TTC549 (cell line): ENCODE data around the gene FAM163B.
"Not testable (repeated sequence)": the region's sequence is repeated elsewhere in the genome, so short reads cannot be mapped to it uniquely, and the experiment has no call there.

Experiments
- FAIRE-seq: peaks from 2 replicates; lab custom pipeline; 2012; peaks lifted over from hg19 to GRCh38; lab: Jason Lieb, UNC

FAM163B gene

DNA sequence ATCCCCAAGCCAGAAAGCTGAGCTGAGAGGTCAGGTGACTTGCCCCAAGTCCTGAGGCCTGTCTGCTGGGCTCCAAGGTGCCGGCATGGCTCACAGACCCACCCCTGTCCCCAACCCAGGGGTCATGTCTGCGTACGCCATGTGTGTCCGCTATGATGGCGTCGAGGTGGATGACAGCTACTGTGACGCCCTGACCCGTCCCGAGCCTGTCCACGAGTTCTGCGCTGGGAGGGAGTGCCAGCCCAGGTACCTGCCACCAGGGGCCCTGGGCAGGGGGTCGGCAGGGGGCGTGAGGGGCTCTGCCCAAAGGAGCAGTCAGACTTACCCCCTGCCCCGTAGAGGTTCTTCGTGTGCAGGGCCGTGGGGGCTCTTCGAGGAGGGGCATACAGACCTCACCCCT is 42.4 kb downstream of the FAM163B start:
- no peak for FAIRE-seq

DNA sequence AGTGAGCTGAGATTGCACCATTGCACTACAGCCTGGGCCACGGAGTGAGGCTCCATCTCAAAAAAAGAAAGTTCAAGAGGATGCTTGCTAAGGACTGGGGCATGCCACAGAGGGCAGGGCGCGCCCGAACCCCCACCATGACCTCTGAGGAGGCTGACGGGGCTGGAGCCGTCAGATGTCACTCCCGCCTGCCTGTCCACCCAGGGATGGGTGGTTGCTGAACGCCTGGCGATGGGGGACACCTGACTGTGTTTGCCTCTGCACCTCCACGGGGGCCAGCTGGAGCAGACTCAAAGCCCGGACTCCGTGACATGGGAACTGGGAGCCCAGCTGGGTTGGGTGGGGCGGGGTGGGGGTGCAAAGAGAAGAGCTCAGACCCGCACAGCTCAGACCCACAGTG is 42.8 kb downstream of the FAM163B start:
- no peak for FAIRE-seq

DNA sequence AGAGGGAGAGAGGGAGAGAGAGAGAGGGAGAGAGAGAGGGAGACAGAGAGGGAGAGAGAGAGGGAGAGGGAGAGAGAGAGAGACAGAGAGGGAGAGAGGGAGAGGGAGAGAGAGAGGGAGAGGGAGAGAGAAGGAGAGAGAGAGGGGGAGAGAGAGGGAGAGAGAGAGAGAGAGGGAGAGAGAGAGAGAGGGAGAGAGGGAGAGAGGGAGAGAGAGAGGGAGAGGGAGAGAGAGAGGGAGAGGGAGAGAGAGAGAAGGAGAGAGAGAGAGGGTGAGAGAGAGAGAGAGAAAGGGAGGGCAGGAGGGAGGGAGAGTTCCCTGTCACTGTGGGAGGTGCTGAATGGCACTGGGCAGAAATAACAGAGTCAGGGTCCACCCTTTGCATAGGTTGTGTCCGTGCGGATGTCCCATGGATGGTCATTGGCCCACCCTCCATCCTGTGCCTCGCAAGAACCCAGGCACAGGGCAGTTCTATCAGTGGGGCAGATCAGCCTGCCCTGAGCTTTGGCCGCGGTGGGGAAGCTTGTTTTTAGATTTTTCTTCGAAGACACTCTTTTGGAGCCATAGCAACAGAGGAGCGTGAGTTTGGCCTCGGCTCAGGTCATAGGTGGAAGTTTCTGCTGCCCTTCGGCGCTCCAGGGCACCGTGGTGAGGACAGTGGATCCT is 44.6 kb downstream of the FAM163B start:
- FAIRE-seq: no peak

DNA sequence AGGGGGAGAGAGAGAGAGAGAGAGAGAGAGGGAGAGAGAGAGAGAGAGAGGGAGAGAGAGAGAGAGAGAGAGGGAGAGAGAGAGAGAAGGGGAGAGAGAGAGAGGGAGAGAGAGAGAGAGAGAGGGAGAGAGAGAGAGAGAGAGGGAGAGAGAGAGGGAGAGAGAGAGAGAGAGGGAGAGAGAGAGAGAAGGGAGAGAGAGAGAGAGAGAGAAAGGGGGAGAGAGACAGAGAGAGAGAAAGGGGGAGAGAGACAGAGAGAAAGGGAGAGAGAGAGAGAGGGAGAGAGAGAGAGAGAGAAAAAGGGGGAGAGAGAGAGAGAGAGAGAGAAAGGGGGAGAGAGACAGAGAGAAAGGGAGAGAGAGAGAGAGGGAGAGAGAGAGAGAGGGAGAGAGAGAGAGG is 45.4 kb downstream of the FAM163B start:
- FAIRE-seq: not testable (repeated sequence)

DNA sequence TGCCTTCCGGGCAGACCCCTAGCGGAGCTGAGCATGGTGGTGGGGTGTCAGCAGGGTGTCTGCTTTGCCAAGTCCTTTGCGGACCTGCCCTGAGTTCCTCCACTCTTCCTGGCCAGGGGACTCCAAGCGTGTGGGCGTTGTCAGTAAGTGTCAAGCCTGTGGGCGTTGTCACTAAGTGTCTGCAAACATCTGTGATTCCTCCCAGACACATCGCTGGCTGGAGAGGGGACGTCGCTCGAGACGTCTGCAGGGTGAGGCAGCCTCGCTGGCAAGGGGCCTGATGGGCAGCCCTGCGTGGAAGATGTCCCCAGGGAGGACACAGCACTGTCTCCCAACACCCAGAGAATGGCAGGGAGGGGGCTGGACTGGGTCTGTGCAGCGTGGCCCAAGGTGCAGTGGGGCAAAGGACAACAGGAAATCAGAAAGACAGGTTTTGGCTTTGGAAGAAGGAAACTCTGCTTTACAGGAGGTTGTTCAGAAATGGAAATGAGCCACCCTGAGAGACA is 45.8 kb downstream of the FAM163B start:
- no peak for FAIRE-seq

DNA sequence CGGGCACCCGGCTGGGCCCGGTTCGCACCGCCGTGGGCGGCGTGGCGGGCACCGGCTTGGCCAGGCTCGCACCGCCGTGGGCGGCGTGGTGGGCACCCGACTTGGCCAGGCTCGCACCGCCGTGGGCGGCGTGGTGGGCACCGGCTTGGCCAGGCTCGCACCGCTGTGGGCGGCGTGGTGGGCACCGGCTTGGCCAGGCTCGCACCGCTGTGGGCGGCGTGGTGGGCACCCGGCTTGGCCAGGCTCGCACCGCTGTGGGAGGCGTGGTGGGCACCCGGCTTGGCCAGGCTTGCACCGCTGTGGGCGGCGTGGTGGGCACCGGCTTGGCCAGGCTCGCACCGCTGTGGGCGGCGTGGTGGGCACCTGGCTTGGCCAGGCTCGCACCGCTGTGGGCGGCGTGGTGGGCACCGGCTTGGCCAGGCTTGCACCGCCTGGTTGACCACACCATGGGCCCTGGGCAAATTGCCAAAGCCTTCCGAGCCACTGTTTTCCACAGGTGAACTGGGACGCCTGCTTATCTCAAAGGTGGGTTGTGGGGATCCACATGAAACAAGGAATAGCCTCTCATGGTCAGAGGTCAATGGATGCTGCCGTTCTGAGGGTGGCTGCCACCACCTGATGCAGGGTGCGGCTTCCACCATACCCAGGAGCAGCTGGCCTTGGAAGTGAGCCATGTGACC is 46.4 kb downstream of the FAM163B start:
- FAIRE-seq: no peak

DNA sequence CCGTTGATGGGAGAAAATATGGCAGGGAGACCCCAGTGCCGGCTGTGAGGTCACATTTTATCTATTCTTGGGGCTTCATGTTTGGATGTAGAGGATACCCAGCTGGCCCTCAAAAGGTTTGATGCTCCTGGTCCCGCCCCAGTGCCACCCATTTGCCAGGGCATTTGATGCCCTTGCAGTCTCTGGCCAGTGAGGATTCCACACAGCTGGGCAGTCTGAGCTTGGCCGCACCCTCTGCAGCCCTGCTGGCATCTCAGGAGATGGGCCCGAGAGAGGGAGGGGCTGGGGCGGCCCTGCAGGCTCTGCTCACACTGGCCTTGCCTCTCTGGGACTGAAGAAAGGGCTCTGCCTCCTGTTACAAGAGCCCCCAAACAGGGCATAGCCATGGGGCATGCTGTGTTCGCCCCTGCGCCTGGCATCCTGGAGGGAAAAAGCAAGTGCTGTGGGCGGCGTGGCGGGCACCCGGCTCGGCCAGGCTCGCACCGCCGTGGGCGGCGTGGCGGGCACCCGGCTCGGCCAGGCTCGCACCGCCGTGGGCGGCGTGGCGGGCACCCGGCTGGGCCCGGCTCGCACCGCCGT is 47.1 kb downstream of the FAM163B start:
- FAIRE-seq: no peak

DNA sequence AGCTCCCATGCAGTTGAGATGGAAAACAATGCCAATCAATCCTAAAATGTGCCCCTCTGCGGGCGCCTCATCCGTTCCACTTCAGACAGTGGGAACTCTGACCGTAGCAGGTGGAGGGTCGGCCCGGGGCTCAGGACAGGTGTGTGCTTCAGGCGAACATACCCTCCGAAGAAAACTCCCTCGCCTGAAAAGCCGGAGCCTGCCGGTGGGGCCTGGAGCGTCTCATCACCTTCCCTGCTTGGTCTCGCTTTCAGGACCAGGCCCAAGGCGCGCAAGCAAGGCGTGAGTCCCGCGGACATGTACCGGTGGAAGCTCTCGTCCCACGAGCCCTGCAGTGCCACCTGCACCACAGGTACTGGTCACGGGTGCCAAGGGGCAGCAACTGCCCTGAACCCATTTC is 48.2 kb downstream of the FAM163B start:
- no peak for FAIRE-seq

DNA sequence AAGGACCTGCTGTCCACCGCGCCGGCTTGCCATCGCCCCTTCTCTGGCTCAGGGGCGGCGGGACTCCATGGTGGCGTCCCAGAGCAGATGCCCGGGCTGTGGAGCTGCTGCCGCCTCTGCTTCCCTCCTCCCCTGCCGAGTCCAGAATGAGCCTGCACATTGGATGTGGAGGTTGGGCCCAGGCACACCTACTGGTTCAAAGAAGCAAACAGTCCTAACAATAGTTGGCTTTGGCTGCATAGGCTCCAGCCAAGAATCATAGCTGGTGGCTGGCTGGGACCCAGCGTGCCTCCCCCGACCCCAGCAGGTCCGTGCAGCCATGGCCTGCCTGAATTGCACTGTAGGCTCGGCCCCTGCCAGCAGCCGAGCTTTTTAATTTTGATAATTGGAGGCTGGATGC is 48.9 kb downstream of the FAM163B start:
- FAIRE-seq: no peak

DNA sequence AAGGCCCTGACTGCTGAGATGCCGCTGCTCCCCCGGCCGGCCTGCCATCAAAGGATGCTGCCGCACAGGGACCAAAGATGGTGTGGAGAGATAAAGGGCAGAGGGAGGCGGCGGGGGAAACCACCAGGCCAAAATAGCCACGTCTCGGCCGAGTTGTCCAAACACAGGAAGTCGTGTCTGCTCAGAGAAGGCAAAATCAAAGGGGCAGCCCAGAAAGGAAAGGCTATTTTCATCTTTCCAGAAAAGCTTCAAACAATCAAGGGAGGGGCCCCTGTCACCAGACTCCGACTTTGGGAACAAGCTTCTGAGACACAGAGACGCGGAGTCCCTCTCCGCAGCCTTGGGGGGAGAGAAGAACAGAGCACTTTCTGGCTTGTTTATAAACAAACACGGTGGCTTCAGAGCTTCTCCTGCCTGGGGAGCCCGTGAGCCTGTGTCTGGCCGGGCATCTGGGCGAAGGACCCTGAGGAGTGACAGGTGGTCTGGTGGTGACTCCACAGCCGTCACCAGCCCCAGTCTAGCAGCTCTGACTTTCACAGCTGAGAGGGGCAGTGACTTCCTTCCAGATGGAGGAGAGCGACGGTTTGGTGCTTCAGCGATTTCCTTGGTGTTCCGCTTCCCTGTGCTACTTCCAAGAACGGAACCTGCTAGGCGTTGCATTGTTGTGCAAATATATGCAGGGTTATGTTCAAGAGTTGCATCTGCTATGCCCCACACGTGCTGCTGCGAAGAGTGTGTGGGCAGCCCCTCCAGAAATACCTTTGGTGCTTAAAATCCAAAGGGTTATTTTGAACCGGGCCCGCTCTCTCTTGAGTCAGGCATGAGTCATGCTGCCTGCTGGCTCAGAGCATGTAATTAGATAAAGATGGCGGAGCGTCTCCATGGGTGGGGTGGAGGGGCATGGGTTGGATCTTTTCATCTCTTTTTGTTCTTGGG is 50.7 kb downstream of the FAM163B start:
- FAIRE-seq: no peak

DNA sequence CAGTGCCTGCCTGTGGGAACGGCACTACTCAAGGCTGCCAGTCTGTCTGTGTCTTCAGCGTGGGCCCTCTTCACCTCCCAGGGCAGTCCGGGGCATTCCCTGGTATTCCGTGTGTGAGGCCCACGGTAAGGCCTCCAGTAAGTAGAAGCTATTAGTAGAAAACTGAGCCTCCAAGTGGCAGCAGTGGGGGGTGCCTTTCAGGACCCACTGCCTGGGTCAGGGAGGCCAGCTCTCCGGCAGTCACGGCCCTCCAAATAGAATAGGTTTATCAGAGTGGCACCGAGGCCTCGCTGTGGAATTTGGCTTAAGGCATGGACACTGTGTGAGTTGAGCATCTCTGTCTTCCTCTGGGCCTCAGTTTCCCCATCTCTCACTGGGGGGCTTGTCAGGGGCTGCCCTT is 51.6 kb downstream of the FAM163B start:
- no peak for FAIRE-seq

DNA sequence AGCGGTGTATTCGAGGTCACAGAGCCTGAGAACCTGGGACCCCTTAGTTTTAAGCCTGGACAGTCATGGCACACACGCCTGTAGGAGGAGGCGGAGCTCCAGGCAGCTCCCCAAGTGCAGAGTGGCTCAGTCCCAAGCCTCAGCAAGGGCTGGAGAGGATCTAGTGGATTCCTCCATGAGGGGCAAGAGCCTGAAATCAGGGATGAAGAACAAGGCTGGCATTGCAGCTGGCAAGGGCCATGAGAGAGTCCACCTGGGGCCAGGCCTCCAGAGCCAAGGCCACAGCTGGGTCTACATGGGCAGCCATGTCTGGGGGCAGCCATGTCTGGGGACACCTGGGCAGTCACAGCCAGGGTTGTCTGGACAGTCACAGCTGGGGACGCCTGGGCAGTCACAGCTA is 52.8 kb downstream of the FAM163B start:
- FAIRE-seq: no peak

DNA sequence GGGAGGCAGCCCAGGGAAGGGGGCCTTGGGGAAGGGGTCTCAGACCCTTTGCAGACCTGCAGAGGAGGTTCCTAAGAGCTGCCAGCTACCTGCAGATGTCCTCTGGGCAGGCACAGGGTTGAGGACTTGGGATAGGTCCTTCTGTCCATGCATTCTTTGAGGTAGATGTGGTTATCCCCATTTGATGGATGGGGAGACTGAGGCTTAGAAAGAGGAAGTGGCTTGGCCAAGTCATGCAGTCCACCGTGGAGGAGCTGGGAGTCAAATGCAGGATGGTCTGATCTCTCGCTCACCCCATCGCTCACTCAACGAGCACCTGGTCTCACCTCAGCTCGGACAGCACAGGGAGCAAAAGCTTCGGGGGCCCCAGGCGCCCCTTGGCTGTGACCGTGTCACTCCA is 54.5 kb downstream of the FAM163B start:
- no peak for FAIRE-seq

DNA sequence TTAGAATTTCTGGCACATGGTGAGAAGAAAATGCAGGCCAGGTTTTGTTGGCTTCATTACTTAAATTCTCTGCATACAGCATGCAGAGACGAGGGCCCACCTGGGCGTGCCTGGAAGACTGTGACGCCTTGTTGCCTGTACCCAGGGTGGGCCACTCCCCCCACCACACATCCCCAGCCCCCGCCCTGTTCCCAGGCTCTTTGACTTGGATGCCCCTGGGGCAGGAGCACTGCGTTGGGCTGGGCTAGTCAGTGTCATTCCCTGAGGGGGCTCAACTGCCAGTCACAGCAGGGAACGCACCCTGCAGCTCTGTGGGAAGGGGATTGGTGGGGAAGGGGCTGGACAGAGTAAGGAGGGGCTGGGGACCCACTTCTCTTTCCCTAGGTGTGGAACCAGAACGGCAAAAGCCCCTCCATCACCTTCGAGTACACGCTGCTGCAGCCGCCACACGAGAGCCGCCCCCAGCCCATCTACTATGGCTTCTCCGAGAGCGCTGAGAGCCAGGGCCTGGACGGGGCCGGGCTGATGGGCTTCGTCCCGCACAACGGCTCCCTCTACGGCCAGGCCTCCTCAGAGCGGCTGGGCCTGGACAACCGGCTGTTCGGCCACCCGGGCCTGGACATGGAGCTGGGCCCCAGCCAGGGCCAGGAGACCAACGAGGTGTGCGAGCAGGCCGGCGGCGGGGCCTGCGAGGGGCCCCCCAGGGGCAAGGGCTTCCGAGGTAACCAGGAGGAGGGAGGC is 55.0 kb downstream of the FAM163B start:
- FAIRE-seq: no peak

DNA sequence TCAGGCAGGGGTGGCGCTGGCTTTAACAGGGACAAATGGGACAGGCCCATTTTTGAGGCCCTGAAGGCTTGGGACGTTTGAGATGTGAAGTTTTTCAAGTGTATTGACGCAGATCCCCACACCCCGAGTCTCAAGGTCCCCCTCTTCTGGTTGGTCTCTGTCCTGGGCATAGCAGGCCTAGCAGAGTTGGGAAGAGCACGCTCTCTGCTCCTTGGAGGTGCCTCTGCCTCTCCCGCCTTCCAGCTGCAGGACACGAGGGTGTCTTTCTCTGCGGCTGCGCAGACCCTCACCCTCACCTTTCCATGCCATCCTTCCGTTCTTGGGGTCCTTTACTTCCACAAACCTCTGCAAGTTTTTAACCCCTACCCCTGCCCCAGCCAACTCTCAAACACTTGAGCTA is 56.1 kb downstream of the FAM163B start:
- no peak for FAIRE-seq

DNA sequence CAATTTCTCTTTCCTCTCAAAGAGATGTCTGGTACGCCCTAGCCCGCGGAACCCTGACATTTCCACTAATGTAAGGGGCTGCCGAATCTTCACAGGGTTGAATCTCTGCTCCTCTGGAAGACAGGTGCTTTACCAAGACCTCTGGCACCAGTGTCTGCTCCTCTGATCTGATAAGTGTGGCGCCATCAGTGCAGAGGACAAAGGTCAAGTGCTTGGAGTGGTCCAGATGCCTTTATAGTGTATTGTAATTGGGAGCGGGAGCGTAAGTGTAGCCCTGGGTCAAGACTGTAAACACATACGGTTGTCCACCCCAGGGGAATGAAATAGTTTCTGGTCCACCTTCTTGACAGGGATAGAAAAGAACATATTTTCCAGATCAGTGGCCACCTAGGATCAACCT is 57.0 kb downstream of the FAM163B start:
- no peak for FAIRE-seq

DNA sequence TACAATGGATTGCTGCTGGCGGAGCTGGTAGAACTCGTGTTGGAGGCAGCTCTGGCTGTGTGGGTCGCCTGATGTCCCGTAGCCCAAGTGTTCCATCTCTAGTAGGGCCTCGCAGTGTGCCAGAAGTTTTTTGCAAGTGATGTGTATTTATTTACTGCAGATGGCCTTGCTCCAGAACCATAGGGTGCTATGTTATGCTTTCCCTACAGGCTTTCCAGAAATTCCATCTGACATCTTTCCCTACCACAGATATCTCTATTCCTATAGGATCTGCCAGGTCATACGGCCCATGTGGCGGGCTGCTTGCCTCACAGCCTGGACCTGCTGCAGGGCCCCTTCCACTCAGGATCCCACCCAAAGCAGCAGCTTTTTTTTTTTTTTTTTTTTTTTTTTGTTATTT is 57.7 kb downstream of the FAM163B start:
- FAIRE-seq: no peak

DNA sequence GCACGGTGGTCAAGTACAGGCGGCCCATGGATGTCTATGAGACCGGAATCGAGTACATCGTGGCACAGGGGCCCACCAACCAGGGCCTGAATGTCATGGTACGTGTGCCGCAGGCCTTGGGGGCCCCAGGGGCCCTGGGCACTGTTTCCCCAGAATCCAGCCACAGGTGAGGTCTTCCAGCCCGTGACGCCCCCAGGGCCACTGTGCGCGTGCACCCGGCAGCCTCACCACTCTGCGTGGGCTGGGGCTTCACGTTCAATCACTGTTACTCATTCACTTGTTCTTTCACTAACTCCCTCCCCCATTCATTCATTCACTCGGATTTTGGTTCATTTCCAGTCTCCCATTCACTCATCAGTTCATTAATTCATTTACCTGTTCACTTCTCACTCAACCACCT is 62.1 kb downstream of the FAM163B start:
- FAIRE-seq: no peak

DNA sequence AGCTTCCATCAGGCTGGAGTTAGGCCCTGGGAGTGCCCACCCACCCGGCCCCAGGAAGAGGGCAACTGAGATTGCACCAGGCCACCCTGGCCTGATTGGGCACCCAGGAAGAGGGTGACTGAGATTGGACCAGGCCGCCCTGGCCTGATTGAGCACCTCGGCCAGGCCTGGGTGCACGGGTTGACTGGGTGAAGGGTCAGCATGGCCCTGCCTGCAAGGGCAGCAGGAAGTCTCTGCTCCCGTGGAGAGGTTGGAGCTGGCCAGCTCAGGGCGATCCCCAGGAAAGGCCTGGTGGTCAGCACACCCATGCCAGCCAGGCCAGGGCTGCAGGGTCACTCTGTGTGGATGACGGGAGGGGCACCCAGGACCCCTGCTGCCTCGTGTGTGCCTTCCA is 62.9 kb downstream of the FAM163B start:
- no peak for FAIRE-seq

DNA sequence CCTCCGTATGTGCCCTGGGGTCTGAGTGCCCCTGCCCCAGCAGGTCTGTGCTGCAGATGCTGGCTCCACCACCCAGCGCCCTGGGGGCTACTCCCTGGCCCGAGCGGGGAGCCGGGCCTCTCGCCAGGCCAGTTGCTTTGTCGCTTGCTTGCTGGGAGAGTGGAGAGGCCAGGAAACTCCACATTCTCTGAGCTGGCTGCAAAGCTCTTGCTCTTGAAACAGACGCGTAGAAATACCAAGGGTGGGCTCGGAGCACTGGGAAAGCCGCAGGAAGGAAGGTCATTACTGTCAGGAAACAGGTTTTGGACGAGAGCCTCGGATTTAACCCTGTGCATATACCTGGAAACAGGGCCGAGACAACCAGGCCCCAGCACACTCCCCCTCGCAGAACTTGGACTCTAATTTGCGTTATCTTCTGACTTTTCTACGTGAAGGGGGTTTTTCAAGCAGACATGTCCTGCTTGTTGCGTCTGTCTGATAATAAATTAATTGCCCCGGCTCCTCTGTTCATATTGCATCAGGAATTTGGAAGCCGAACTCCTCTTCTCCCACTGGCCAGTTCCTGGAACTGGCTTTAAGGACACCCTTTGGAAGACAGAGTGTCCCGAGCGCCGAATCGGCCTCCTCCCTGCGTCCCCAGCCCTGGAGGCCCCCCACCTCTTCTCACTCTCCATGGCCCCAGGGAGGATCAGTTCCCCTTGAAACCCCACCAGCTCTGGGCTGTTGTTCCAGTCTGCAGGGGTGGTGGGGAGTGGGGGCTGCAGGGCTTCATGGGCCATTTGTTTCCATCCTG is 63.5 kb downstream of the FAM163B start:
- FAIRE-seq: no peak
